Superior temporal gyrus (tissue), 1 donor: ENCODE measurements around the gene RUSC1.
"Not testable (repeated sequence)": the region's sequence is repeated elsewhere in the genome, so short reads cannot be mapped to it uniquely, and the experiment has no call there.

Experiments
- DNase-seq: peaks from one replicate; pipeline ENCODE4 v3.0.0-alpha.2; 2016; ENCODE audit errors: extremely low spot score

RUSC1 gene

GRCh38 chr1:155322571-155322952 lies 1.9 kb downstream of the RUSC1 start:
- no peak for DNase-seq

GRCh38 chr1:155322953-155323728 lies 2.4 kb downstream of the RUSC1 start:
- DNase-seq, result peak; percentile 88

GRCh38 chr1:155323729-155324036 lies 3.0 kb downstream of the RUSC1 start:
- DNase-seq, result peak; percentile 38

- DNase-seq, result peak; percentile 95
Measured at GRCh38 chr1:155324037-155324716, 3.5 kb downstream of the RUSC1 start.

GRCh38 chr1:155324717-155325602 lies 4.3 kb downstream of the RUSC1 start:
- no peak for DNase-seq

- no peak for DNase-seq
Measured at GRCh38 chr1:155325603-155325893, 4.9 kb downstream of the RUSC1 start.

GRCh38 chr1:155326020-155326526 lies 5.4 kb downstream of the RUSC1 start:
- no peak for DNase-seq

- no peak for DNase-seq
Measured at GRCh38 chr1:155326631-155327037, 5.9 kb downstream of the RUSC1 start.

GRCh38 chr1:155327981-155328380 lies 7.3 kb downstream of the RUSC1 start:
- no peak for DNase-seq

- not testable (repeated sequence) for DNase-seq
Measured at GRCh38 chr1:155328856-155329255, 8.2 kb downstream of the RUSC1 start.

- no peak for DNase-seq
Measured at GRCh38 chr1:155329980-155330598, 9.4 kb downstream of the RUSC1 start.

GRCh38 chr1:155334962-155335361 lies 14.3 kb downstream of the RUSC1 start:
- no peak for DNase-seq

- no peak for DNase-seq
Measured at GRCh38 chr1:155339515-155340097, 18.9 kb downstream of the RUSC1 start.

- DNase-seq, result no peak
Measured at GRCh38 chr1:155342842-155343241, 22.1 kb downstream of the RUSC1 start.

GRCh38 chr1:155352631-155353030 lies 31.9 kb downstream of the RUSC1 start:
- DNase-seq, result no peak

GRCh38 chr1:155360051-155360450 lies 39.4 kb downstream of the RUSC1 start:
- no peak for DNase-seq

GRCh38 chr1:155379180-155379579 lies 58.5 kb downstream of the RUSC1 start:
- DNase-seq, result no peak

GRCh38 chr1:155379631-155380090 lies 59.0 kb downstream of the RUSC1 start:
- DNase-seq, result peak; percentile 40
